Right kidney (tissue), 1 donor: ENCODE measurements around the gene CACNA1I.

Experiments
- DNase-seq: peaks from one replicate; pipeline ENCODE4 v3.0.0-alpha.2; 2016

Gene CACNA1I

DNA sequence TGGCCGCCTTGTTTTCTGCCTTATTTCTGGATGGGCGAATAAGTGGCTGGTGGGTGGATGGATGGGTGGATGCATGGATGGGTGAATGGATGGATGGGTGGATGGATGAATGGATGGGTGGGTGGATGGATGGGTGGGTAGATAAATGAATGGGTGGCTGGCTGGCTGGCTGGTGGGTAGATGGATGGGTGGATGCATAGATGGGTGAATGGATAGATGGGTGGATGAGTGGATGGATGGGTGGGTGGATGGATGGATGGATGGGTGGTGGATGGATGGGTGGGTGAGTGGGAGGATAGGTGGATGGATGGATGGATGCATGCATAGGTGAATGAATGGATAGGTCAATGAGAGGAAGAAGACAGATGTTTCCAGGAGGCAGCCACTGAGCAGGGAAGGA is 98.9 kb downstream of the CACNA1I start:
- DNase-seq: no peak

GRCh38 chr22:39671936-39672335 is 101.4 kb downstream of the CACNA1I start:
- no peak for DNase-seq

GRCh38 chr22:39674536-39674935 is 104.0 kb downstream of the CACNA1I start:
- no peak for DNase-seq

DNA sequence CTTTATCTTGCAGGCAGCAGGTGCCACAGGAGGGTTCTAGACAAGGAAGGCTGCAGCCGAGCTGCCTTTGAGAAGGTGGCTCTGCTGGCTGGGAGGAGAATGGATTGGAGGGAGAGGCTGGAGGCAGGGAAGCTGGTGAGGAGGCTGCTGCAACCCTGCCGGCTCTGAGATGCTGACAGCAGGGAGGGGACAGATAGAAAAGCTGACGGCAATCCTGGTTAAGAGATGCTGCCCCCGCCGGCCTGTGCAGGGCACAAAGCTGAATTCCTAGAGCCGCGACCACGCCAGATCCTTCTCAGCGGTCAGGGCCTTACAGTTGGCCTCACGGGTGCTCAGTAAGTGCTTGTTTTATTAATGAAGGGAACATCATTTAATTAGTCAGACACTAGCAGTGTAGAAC is 105.4 kb downstream of the CACNA1I start:
- DNase-seq: no peak

GRCh38 chr22:39677967-39678366 is 107.4 kb downstream of the CACNA1I start:
- no peak for DNase-seq

DNA sequence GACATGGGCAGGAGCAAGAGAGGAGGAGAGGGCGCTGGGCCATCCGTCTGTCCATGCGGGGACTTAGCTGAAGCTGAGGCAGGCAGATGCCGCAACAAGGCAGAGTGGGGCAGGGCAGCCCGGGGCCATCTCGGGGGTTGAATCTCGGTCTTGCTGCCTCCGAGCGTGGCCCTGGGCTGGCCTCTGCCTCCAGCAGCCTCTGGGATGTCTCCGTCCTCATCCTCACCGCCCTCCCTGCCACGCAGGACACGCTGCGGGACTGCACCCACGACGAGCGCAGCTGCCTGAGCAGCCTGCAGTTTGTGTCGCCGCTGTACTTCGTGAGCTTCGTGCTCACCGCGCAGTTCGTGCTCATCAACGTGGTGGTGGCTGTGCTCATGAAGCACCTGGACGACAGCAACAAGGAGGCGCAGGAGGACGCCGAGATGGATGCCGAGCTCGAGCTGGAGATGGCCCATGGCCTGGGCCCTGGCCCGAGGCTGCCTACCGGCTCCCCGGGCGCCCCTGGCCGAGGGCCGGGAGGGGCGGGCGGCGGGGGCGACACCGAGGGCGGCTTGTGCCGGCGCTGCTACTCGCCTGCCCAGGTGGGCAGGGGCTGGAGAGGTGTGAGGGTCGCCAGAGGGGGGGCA is 108.4 kb downstream of the CACNA1I start:
- DNase-seq: no peak

GRCh38 chr22:39679652-39680051 is 109.1 kb downstream of the CACNA1I start:
- DNase-seq: no peak

- no peak for DNase-seq
Observed at GRCh38 chr22:39680486-39680885, 109.9 kb downstream of the CACNA1I start.

GRCh38 chr22:39681038-39681861 is 110.7 kb downstream of the CACNA1I start:
- no peak for DNase-seq

DNA sequence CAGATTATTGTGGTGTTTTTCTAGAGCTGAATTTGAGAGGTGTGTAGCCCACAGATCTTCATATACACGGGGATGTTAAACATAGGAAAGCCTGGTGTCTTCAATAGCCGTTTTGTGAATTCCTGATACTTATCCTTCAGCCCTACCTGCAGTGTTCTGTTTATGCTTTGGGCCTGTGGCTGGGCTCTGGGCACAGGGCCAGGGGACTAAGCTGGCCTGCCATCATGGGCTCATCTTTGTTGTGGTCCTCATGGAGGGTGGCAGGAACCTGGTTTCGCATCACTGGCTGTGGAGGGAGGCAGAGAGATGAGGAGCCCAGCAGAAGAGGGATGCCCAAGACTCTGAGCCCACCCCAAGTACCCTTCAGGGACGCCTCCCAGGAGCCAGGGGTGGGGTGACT is 112.4 kb downstream of the CACNA1I start:
- DNase-seq: no peak

- no peak for DNase-seq
Observed at GRCh38 chr22:39683639-39684038, 113.1 kb downstream of the CACNA1I start.

GRCh38 chr22:39684702-39685281 is 114.2 kb downstream of the CACNA1I start:
- no peak for DNase-seq

DNA sequence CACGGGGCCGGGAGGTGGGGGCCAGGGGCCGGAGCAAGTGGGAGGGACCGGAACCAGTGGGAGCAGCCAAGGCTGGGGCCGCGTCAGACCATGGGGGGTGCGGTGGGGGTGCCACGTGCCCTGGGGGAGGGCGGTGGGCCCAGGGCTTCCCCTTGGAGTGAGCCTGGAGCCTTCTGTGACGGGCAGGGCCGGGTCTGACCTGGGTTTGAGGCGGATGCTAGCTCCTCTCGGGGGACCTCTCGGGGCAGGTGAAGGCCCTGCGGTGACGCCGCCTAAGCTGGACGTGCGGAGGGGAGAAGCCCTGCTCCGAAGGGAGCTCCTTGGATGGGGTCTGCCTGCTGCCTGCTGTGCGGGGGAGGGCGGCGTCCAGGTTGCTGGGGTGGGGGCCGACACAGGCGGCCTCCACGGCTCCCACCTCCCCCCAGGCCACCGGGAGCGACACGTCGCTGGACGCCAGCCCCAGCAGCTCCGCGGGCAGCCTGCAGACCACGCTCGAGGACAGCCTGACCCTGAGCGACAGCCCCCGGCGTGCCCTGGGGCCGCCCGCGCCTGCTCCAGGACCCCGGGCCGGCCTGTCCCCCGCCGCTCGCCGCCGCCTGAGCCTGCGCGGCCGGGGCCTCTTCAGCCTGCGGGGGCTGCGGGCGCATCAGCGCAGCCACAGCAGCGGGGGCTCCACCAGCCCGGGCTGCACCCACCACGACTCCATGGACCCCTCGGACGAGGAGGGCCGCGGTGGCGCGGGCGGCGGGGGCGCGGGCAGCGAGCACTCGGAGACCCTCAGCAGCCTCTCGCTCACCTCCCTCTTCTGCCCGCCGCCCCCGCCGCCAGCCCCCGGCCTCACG is 115.0 kb downstream of the CACNA1I start:
- DNase-seq: no peak

- DNase-seq: no peak
Observed at GRCh38 chr22:39686178-39686620, 115.6 kb downstream of the CACNA1I start.

- no peak for DNase-seq
Observed at GRCh38 chr22:39686776-39687525, 116.4 kb downstream of the CACNA1I start.

DNA sequence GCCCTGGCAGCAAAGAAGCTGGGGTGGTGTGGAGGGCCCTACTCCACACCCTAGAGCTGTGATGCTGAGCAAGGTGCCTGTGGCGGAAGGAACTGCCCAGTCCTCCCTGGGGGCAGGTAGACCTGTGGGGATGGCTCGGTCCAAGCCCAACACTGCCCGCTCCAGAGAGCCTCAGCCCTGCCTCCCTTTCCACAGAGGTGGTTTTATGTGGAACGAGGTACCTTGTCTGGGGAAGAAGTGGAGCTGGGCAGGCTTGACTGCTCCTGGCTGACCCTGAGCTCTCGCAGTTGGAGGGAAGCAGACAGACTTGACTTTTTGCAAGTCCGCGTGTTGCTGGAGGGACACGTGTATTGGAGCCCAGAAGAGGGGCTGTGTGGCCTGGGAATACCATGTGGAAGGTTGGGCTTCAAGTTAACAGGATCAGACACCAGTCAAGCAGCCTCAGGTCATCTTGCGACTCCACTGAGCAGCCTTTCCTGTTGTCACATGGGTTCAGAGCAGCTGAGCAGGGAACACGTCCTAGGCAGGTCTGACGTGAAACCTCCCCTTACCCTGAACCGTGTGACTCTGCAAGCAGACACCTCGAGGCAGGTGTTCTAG is 117.7 kb downstream of the CACNA1I start:
- DNase-seq: no peak

GRCh38 chr22:39689421-39689820 is 118.9 kb downstream of the CACNA1I start:
- DNase-seq: no peak

DNA sequence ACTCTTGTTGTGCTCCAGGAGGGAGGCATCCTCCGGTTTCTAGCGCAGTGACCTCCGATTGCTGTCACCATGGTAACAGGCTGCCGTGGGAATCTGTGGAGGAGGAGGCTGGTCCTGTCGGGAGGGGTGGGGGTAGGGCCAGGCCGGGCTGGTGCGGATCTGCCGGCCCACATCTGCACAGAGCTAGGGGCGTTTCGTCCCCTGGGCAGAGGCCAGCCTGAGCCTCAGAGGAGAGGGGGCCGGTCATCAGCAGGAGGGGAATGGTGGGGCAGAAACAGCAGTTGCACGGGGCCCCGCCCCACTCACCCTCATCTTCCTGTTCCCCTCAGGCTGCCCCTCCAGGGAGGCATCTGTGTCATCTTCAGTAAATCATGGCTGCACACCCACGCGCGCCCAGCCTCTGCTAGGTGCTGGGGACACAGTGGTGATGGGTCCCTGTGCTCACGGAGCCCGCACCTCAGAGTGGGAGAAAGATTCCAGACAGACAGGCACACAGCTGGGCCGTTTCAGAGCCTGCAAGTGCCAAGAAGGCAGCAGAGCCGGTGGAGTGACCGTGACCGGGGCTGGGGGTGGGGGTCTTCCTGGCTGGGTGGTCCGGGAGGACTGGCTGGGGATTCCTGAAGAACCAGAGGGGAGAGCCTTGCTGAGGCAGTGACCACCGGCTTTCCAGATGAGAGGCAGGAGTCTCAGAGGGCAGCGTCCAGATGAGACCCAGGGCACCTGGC is 120.5 kb downstream of the CACNA1I start:
- DNase-seq: peak; percentile 58

DNA sequence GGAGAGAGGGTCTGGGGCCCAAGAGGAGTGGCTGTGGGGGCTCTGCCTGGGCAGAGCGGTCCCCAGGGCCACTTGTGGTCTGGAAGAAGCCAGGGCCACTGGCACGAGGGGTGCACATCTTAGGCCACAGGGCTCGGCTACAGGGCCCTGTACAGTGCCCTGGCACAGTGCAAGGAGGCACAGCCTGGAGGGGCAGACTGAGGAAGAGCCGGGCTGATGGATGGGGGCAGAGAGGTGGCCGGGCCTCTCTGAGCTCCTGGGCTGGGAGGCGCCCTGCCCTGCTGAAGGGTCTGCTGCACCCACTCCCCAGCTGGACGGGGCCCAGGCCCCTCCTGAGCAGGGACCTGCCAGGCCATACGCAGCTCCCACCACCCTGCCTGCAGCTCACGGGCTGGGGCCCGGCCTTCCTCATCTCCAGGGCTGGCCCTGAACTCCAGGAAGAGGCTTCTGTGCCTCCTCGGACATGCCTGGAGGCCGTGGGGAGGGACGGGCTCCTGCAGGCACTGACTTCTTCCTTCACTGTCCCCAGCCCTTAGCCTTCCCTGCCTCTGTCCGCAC is 123.5 kb downstream of the CACNA1I start:
- no peak for DNase-seq

DNA sequence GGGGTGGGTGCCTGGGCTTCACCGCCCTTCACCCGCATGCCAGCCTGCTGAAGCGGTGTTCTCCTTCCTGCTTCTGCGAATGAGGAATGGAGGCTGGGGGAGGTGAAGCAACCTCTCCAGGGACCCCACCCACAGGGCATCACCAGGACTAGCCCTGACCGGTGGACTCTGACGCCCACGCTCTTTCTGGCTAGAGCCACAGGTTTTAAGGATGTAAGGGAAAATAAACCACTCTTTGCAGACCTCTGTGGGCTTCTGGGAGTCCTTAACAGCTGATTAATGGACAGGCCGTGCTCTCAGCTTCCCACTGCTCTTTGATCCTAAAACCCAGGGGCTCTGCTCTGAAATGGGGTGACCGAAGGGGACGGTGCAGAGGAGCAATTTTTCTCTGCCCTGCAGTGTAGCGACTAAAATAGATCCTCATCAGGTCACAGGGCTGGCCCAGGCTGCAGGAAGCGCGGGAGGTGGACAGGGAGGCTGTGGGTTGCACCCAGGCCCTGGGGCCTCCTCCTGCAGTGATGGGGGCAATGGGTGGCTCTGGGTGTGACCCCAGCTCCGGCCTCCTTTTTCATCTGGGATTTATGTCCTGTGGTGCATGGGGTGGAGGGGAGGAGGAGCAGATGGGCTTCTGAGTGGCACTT is 127.4 kb downstream of the CACNA1I start:
- no peak for DNase-seq
